GM12875 (cell line): ENCODE data around the gene AMIGO2.

ENCODE experiments used
- H3K4me3 ChIP-seq: one replicate; pipeline ENCODE4 v1.5.1; 2011; ENCODE audit warnings: low read depth, low read length, control low read depth
- TF ChIP-seq, protein P1 (sequence below): IDR thresholded peaks from 2 replicates; pipeline ENCODE4 v1.5.1; 2011; ENCODE audit warnings: low read depth, mild to moderate bottlenecking, control low read depth, inconsistent platforms, low read length, moderate library complexity, borderline replicate concordance; ENCODE audit not compliant: insufficient read depth

The AMIGO2 gene

DNA sequence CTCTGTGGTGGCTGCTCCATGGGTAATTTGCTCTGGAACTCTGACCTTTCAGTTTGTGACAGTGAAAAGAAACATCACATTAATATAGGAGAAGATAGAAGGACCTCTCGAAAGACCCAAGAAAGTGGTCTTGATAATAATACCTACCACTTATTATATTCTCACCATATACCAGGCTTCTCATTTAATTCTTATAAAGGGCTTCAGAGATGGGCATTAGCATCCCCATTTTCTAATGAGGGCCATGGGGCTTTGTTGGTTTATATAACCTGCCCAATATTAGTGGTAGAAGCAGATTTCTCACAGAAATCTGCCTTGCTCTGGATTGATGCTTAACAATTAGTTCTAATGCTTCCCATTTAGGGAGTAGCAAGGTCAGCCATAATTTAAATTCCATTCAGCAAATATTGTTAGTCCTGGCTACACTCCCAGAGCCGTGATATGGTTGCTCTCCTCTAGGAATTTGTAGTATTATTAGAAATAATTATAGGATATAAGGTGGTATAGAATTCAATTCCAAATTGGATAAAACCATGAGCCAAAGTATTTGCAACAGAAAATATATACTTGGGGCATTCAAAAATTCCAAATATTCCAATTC, 7.4 kb upstream of the AMIGO2 start:
- H3K4me3 ChIP-seq, result no peak overlapping the region
- TF ChIP-seq, protein P1, sequence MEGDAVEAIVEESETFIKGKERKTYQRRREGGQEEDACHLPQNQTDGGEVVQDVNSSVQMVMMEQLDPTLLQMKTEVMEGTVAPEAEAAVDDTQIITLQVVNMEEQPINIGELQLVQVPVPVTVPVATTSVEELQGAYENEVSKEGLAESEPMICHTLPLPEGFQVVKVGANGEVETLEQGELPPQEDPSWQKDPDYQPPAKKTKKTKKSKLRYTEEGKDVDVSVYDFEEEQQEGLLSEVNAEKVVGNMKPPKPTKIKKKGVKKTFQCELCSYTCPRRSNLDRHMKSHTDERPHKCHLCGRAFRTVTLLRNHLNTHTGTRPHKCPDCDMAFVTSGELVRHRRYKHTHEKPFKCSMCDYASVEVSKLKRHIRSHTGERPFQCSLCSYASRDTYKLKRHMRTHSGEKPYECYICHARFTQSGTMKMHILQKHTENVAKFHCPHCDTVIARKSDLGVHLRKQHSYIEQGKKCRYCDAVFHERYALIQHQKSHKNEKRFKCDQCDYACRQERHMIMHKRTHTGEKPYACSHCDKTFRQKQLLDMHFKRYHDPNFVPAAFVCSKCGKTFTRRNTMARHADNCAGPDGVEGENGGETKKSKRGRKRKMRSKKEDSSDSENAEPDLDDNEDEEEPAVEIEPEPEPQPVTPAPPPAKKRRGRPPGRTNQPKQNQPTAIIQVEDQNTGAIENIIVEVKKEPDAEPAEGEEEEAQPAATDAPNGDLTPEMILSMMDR, result no peak

DNA sequence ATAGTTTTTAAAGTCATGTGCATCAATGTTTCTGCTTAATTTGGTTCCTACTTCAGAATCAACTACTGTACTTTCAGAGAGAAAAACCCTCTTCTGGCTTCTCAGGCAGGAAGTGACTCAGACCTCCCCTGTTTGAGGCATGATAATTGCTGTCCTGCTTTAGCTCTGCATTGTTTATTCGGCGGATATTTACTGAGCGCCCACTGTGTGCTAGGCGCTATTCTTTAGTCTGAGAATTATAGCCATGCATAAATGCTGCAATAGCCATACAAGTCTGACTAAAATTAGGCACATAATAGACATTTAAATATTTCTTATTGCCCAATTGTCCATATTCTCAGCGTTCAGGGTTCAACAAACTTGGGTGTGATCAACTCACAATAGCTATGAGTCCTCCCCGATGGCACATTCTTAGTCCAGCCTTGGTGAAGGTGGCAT, 6.1 kb upstream of the AMIGO2 start:
- no peak overlapping the region for H3K4me3 ChIP-seq
- TF ChIP-seq, protein P1, result no peak

DNA sequence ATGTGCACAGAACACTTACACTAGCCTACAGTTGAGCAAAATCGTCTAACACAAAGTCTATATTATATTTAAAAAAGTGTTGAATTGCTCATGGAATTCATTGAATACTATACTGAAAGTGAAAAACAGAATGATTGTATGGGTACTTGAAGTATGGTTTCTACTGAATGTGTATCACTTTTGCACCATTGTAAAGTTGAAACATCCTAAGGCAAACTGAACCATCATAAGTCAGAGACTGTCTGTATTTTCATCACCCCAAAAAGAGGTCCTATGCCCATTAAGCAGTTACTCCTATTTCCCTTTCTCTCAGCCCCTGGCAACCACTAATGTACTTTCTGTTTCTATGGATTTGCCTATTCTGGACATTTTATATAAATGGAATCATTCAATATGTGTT, 4.4 kb upstream of the AMIGO2 start:
- no peak overlapping the region for H3K4me3 ChIP-seq
- TF ChIP-seq, protein P1, result no peak

DNA sequence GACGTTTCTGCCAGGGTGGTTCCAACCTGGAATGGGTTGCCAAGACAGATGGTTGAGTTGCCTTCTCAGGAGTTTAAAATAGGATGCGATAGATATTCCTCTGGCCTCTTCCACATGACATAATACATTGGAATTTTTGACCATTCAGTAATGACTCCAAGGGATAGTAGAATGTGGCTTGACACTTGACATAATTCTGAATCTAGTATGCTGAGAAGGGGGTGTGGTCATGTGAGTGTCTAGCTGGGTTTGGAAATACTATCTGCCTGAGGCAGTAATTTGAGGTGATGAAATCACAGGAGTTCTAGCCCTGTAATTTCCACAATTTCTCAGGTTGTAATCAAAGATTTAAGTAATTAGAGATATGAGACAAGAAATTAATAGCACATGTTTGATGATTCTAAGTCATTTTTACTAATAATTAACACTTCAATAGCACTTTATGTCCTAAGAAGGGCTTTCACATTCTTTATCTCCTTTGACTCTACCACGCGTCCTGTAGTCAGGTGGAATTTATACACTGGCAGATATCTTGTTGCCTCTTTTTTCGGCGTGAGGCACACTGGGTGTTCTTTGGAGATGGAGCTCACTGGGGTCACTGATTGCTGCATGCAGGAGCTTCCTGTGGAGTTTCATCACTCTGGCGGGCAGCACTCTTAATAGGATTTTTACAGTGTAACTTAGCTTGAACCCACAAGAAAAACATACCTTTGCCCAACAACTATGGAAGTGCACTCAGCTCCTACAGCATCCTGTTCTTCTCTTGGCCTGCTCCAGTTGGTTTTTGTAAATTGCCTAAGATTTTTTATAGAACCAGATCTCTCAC, 3.2 kb upstream of the AMIGO2 start:
- TF ChIP-seq, protein P1, result no peak
- H3K4me3 ChIP-seq, result no peak overlapping the region

DNA sequence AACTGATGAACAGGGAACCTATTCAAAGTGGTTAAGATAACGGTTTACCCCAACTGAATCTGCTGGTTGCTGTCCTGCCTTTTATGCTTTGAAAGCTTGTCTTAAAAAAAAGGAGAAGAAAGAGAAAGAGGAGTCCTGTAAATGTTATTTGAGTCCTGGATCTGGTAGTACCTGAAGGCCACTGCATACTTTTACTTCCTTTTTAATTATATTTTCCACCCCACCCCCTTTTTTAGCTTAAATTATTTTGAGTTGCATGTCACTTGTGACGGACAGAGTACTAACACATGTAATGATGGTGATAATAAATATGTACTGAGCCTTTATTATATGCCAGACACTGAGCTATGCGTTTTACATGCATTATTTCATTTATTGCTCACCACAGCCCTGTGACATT, 2.5 kb upstream of the AMIGO2 start:
- TF ChIP-seq, protein P1, result no peak
- H3K4me3 ChIP-seq, result no peak overlapping the region

DNA sequence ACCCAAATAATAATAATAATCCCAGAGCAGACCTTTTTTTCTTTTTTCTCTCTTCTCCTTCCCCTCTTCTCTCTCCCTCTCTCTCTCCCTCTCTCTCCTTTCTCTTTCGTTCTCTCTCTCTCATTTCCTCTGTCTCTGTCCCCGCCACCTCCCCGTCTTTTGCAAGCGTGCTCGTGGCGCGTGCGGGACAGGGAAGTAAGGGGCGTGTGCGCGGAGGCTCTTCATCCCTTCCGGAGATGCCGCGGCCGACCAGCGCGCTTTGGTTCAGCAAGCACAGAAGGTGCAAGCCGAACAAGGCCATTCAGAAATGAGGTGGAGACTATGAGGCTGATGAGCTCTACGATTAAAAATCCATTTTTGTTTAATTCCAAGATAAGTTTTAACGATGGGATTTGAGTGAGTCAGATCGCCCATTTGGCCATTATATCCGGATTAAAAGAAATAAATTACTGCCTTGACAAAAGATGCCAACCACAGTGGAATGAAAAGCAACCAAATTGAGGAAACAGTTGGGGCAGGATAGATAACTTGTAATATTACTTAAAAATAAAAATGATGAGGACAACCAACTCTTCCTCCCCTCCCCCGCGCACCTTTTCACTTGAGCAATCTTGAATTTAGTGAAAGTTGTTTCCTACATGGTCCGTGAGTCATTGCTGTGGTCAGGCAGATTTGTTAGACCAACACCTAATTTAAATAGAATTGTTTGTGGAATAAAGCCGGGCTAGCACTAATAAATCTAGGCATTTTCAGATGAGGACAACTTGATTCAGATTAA, 1.2 kb upstream of the AMIGO2 start:
- TF ChIP-seq, protein P1, result no peak
- H3K4me3 ChIP-seq, result peak overlapping the region; percentile 5
